HL-60 (cell line): ENCODE measurements around the gene EVI5L.

Source experiments
- DNase-seq, 2 experiments: peaks; one replicate each; pipeline ENCODE4 v3.0.0-alpha.2; 2010 to 2020; ENCODE audit warnings: low read depth in 1 of 2, low spot score in 1 of 2
- H3K27ac ChIP-seq: fragments of 250-450 bp; sonication (Bioruptor Pico); replicated peaks from 2 replicates; pipeline ENCODE4 v1.5.1; 2020; ENCODE audit warnings: mild to moderate bottlenecking, moderate library complexity
- H3K27me3 ChIP-seq: fragments of 250-450 bp; sonication (Bioruptor Pico); 2 replicates; pipeline ENCODE4 v1.5.1; 2021; ENCODE audit warnings: mild to moderate bottlenecking, moderate library complexity; ENCODE audit not compliant: insufficient read depth, poor library complexity, severe bottlenecking
- H3K4me3 ChIP-seq: replicated peaks from 2 replicates; pipeline ENCODE4 v1.5.1; 2011; ENCODE audit warnings: mild to moderate bottlenecking, control low read depth, low read length; ENCODE audit not compliant: insufficient read depth
- GABPA ChIP-seq: IDR thresholded peaks from 2 replicates; pipeline ENCODE4 v1.6.1; 2012; ENCODE audit warnings: low read depth
- POLR2AphosphoS5 ChIP-seq: IDR thresholded peaks from 2 replicates; pipeline ENCODE4 v1.6.1; 2012; ENCODE audit warnings: low read depth
- SPI1 ChIP-seq: IDR thresholded peaks from 2 replicates; pipeline ENCODE4 v1.6.1; 2012; ENCODE audit warnings: low read depth, mild to moderate bottlenecking, borderline replicate concordance
- TF ChIP-seq, protein P1 (sequence below): IDR thresholded peaks from one replicate; pipeline ENCODE4 v1.5.1; 2011; ENCODE audit warnings: low read length, control low read depth, inconsistent platforms; ENCODE audit not compliant: insufficient read depth
- TF ChIP-seq, protein P2 (sequence below): IDR thresholded peaks from 2 replicates; pipeline ENCODE4 v1.6.1; 2012; ENCODE audit warnings: low read depth; ENCODE audit not compliant: insufficient replicate concordance

Gene EVI5L

DNA sequence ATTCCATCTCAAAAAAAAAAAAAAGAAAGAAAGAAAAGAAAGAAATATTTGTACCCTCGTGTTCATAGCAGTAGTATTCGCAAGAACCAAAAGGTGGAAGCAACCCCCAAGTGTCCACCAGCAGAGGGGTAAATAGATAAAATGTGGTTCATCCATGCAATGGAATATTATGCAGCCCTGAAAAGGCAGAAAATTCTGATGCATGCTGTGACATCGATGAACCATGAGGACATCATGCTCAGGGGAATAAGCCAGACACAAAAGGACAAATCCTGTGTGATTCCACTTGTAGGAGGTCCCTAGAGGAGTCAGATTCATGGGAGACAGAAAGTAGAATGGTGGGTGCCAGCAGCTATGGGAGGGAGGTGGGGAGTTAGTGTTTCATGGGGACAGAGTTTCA, 51.9 kb downstream of the EVI5L start:
- TF ChIP-seq, protein P1, sequence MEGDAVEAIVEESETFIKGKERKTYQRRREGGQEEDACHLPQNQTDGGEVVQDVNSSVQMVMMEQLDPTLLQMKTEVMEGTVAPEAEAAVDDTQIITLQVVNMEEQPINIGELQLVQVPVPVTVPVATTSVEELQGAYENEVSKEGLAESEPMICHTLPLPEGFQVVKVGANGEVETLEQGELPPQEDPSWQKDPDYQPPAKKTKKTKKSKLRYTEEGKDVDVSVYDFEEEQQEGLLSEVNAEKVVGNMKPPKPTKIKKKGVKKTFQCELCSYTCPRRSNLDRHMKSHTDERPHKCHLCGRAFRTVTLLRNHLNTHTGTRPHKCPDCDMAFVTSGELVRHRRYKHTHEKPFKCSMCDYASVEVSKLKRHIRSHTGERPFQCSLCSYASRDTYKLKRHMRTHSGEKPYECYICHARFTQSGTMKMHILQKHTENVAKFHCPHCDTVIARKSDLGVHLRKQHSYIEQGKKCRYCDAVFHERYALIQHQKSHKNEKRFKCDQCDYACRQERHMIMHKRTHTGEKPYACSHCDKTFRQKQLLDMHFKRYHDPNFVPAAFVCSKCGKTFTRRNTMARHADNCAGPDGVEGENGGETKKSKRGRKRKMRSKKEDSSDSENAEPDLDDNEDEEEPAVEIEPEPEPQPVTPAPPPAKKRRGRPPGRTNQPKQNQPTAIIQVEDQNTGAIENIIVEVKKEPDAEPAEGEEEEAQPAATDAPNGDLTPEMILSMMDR: no peak
- TF ChIP-seq, protein P2, sequence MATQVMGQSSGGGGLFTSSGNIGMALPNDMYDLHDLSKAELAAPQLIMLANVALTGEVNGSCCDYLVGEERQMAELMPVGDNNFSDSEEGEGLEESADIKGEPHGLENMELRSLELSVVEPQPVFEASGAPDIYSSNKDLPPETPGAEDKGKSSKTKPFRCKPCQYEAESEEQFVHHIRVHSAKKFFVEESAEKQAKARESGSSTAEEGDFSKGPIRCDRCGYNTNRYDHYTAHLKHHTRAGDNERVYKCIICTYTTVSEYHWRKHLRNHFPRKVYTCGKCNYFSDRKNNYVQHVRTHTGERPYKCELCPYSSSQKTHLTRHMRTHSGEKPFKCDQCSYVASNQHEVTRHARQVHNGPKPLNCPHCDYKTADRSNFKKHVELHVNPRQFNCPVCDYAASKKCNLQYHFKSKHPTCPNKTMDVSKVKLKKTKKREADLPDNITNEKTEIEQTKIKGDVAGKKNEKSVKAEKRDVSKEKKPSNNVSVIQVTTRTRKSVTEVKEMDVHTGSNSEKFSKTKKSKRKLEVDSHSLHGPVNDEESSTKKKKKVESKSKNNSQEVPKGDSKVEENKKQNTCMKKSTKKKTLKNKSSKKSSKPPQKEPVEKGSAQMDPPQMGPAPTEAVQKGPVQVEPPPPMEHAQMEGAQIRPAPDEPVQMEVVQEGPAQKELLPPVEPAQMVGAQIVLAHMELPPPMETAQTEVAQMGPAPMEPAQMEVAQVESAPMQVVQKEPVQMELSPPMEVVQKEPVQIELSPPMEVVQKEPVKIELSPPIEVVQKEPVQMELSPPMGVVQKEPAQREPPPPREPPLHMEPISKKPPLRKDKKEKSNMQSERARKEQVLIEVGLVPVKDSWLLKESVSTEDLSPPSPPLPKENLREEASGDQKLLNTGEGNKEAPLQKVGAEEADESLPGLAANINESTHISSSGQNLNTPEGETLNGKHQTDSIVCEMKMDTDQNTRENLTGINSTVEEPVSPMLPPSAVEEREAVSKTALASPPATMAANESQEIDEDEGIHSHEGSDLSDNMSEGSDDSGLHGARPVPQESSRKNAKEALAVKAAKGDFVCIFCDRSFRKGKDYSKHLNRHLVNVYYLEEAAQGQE: no peak
- TF ChIP-seq POLR2AphosphoS5: no peak
- TF ChIP-seq SPI1: no peak
- TF ChIP-seq GABPA: no peak
- Histone ChIP-seq H3K4me3 (no peak overlapping the region), H3K27ac (no peak overlapping the region), H3K27me3 (peaks cover 3% of the 10 kb centered on the region)
- no peak for DNase-seq

DNA sequence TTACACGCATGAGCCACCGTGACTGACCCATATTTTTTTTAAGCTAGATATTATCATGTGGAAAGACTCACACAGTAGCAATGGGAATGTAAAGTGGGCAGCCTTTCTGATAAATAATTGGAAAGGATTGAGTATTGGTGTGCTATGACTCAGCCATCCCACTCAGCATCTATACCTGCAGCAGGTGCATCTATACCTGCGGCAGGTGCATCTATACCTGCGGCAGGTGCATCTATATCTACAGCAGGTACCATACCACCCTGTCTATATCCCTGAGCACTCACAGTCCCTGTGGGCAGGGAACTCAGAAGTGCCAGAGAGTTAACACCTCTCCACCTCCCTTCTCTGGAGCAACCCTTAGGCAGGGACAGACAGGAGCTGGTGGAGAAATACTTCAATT, 53.1 kb downstream of the EVI5L start:
- peaks cover 10% of the 10 kb centered on the region for H3K27me3 ChIP-seq
- no peak overlapping the region for H3K4me3 ChIP-seq
- DNase-seq: no peak
- H3K27ac ChIP-seq: no peak overlapping the region
- TF ChIP-seq SPI1 (no peak), POLR2AphosphoS5 (no peak)

DNA sequence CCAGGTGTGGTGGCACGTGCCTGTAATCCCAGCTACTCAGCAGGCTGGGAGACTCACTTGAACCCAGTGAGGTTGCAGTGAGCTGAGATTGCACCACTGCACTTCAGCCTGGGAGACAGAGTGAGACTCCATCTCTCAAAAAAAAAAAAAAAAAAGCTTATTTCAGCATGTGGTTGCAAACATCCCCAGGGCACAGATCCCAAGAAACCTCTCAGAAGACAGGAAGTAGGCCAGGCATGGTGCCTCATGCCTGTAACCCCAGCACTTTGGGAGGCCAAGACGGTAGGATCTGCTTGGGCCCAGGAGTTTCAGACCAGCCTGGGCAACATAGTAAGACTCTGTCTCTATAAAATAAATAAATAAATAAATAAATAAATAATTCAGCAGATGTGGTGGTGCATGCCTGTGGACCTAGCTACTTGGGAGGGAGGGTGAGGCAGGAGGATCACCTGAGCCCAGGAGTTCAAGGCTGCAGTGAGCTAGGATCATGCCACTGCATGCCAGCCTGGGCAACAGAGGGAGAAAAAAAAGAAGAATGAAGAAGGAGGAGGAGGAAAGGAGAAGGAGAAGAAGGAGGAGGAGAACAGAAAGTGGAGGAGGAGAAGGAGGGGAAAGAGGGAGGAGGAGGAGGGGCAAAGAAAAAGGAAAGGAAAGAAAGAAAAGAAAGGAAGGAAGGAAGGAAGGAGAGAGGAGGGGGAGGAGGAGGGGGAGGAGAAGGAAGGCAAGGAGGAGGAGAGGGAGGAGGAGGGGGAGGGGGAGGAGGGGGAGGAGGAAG, 54.0 kb downstream of the EVI5L start:
- no peak overlapping the region for H3K27ac ChIP-seq
- no peak for DNase-seq
- TF ChIP-seq POLR2AphosphoS5 (no peak), GABPA (no peak), SPI1 (no peak)
- TF ChIP-seq, protein P2: no peak
- TF ChIP-seq, protein P1: no peak
- H3K27me3 ChIP-seq: peaks cover 16% of the 10 kb centered on the region
- no peak overlapping the region for H3K4me3 ChIP-seq

DNA sequence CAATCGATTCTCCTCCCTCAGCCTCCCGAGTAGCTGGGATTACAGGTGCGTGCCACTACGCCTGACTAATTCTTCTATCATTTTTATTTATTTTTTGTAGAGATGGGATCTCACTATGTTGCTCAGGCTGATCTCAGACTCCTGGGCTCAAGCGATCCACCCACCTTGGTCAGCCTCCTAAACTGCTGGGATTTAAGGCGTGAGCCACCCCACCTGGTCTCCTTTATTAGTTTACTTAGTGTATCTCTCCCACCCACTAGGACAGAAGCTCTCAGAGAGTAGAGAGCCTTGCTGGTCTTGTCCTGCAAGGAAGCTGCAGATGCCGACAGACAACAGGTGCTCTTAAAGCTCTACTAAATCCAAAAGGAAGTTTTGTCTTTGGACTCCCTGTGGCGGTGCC, 55.8 kb downstream of the EVI5L start:
- Histone ChIP-seq H3K27ac (no peak overlapping the region), H3K4me3 (no peak overlapping the region), H3K27me3 (peaks cover 21% of the 10 kb centered on the region)
- TF ChIP-seq, protein P1: no peak
- no peak for TF ChIP-seq SPI1
- TF ChIP-seq, protein P2: no peak
- TF ChIP-seq POLR2AphosphoS5: no peak
- no peak for TF ChIP-seq GABPA
- DNase-seq: no peak
